ENCODE data around the gene CENPP.
A peak's percentile ranks its signal among the peaks of the same experiment; 100 is the strongest.

CENPP gene

GRCh38 chr9:92315456-92315855 is 10.3 kb upstream of the CENPP start:
- no peak for DNase-seq

- peak; percentile 26 to 38 for DNase-seq
These were observed 1.3 kb upstream of the CENPP start for GRCh38 chr9:92324431-92324830.

- DNase-seq = no peak
These were observed 874 bp upstream of the CENPP start for GRCh38 chr9:92324889-92325268.

- peak; percentile 49 to 55 for DNase-seq
These were observed 293 bp downstream of the CENPP start for GRCh38 chr9:92325991-92326500.

GRCh38 chr9:92327283-92327850 is 1.6 kb downstream of the CENPP start:
- DNase-seq = no peak

GRCh38 chr9:92328225-92328624 is 2.5 kb downstream of the CENPP start:
- DNase-seq = peak; percentile 55 to 75

- DNase-seq = no peak
These were observed 7.0 kb downstream of the CENPP start for GRCh38 chr9:92332577-92333281.

- DNase-seq = no peak
These were observed 7.5 kb downstream of the CENPP start for GRCh38 chr9:92333282-92333634.

GRCh38 chr9:92341578-92341977 is 15.8 kb downstream of the CENPP start:
- DNase-seq = no peak

GRCh38 chr9:92342825-92343488 is 17.2 kb downstream of the CENPP start:
- peak; percentile 20 to 39 for DNase-seq

GRCh38 chr9:92345582-92345981 is 19.8 kb downstream of the CENPP start:
- no peak for DNase-seq

- DNase-seq = no peak
These were observed 24.3 kb downstream of the CENPP start for GRCh38 chr9:92349771-92350739.

- DNase-seq = no peak
These were observed 25.0 kb downstream of the CENPP start for GRCh38 chr9:92350740-92351133.

GRCh38 chr9:92353051-92353450 is 27.3 kb downstream of the CENPP start:
- DNase-seq = peak; percentile 27 to 44

GRCh38 chr9:92359394-92359995 is 33.7 kb downstream of the CENPP start:
- DNase-seq = no peak

- DNase-seq = peak; percentile 33 to 50
These were observed 34.3 kb downstream of the CENPP start for GRCh38 chr9:92360083-92360482.

GRCh38 chr9:92369075-92369474 is 43.3 kb downstream of the CENPP start:
- no peak for DNase-seq

- no peak for DNase-seq
These were observed 47.4 kb downstream of the CENPP start for GRCh38 chr9:92373167-92373566.

GRCh38 chr9:92377876-92378275 is 52.1 kb downstream of the CENPP start:
- DNase-seq = no peak

GRCh38 chr9:92378865-92379560 is 53.3 kb downstream of the CENPP start:
- no peak for DNase-seq

GRCh38 chr9:92380603-92381002 is 54.9 kb downstream of the CENPP start:
- DNase-seq = no peak

GRCh38 chr9:92381775-92382174 is 56.0 kb downstream of the CENPP start:
- no peak for DNase-seq

All from Kasumi-1 (cell line).